Gastroesophageal sphincter (tissue), 4 donors: ENCODE data around the gene TYRO3. TPM values are rescaled to one million over a fixed set of nuclear protein-coding genes. Genes with fewer than 3 reads are reported as not detected.

Experiments used
- ATAC-seq: fragments of 150-250 bp; one replicate; pipeline ENCODE4 v1.9.1; 2016; ENCODE audit warnings: mild to moderate bottlenecking, moderate library complexity
- H3K27ac ChIP-seq, 4 donors: fragments of 200-600 bp; sonication (generic) in 3 of 4; 1 replicate in 3 of 4; 2 replicates in 1 of 4; pipeline ENCODE4 v1.5.1; 2016 to 2019
- H3K27me3 ChIP-seq: fragments of 200-600 bp; sonication (generic); one replicate; pipeline ENCODE4 v1.5.1; 2019
- H3K36me3 ChIP-seq, 2 donors: fragments of 200-600 bp; sonication (generic); one replicate each; pipeline ENCODE4 v1.5.1; 2019; ENCODE audit warnings: control low read depth in 1 of 2
- H3K4me1 ChIP-seq, 3 donors: fragments of 200-600 bp; sonication (generic); 1 replicate in 2 of 3; 2 replicates in 1 of 3; pipeline ENCODE4 v1.5.1; 2016 to 2019; ENCODE audit warnings: control low read depth in 2 of 3
- H3K4me3 ChIP-seq, 2 donors: fragments of 200-600 bp; sonication (generic); one replicate each; pipeline ENCODE4 v1.5.1; 2019; ENCODE audit warnings: mild to moderate bottlenecking in 1 of 2, moderate library complexity in 1 of 2
- H3K9me3 ChIP-seq, 3 donors: fragments of 200-600 bp; sonication (generic); one replicate each; pipeline ENCODE4 v1.5.1; 2017 to 2019; ENCODE audit warnings: control low read depth in 2 of 3
- EP300 ChIP-seq: sonication (generic); formaldehyde crosslinking; IDR thresholded peaks from one replicate; pipeline ENCODE4 v1.6.1; 2017; ENCODE audit warnings: antibody characterized with exemption, mild to moderate bottlenecking
- POLR2A ChIP-seq, 2 donors: fragments of 450-650 bp; IDR thresholded peaks; one replicate each; pipeline ENCODE4 v1.6.1; 2017; ENCODE audit warnings: antibody characterized with exemption in 2 of 2, mild to moderate bottlenecking in 2 of 2, moderate library complexity in 1 of 2
- POLR2AphosphoS5 ChIP-seq: sonication (generic); formaldehyde crosslinking; IDR thresholded peaks from one replicate; pipeline ENCODE4 v1.6.1; 2017; ENCODE audit warnings: antibody characterized with exemption
- WGBS, 2 donors: methylation state at CpG; one replicate each; pipeline ENCODE4 v1.1.5; 2018; ENCODE audit warnings: low coverage in 1 of 2; 5-methylcytosine and 5-hydroxymethylcytosine counted together
- total RNA-seq, 4 donors: library from RNA; depleted of rRNA; stranded (reverse); fragments of >200 nt; gene quantifications; one replicate each; pipeline ENCODE4 v1.1.0, GENCODE V29; 2016
- TF ChIP-seq, protein P1 (sequence below), 4 experiments: fragments of 200-600 bp in 2 of 4; fragments of 450-650 bp in 2 of 4; sonication (generic) in 1 of 4; IDR thresholded peaks; one replicate each; pipeline ENCODE4 v1.5.1; 2017 to 2019; ENCODE audit warnings: antibody characterized with exemption in 4 of 4, mild to moderate bottlenecking in 2 of 4, moderate library complexity in 2 of 4

Gene TYRO3
- total RNA-seq, 4 donors from 2014 or later, result 3.1 to 9.5 (median 8.4) TPM

DNA sequence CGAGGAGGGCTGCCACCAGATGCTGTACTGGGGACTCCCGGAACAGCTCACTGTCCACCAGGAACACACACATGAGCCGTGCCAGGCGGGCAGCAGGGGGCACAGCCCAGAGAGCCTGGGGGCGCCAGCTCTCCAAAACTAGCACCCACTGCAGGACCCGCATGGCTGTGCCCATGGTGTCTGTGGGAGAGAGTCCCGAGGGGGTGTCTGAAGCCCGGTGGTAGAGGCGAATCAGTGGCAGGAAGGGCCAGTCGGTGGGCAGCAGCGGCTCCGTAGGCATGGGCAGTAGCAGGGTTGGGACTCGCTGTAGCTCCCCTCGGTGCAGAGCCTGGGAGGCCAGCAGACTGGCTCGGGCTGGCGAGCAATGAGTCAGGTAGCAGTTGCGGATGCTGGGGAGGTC, 38.4 kb upstream of the TYRO3 start:
- no peaks in the 10 kb centered on the region for H3K4me1 ChIP-seq
- no peak overlapping the region for H3K27ac ChIP-seq
- no peak for TF ChIP-seq POLR2A (IDR thresholded peaks at IDR 0.05)
- H3K4me3 ChIP-seq, result no peak overlapping the region
- WGBS, 2 donors, result 100% methylated on average over 1 of the region's 17 CpGs; no CpG with 5 or more reads in 1 of the 2 donors
- no peaks in the 10 kb centered on the region for H3K27me3 ChIP-seq
- no peak for ATAC-seq
- H3K9me3 ChIP-seq, result no peaks in the 10 kb centered on the region
- H3K36me3 ChIP-seq, result peaks cover 0 to 75% of the 10 kb centered on the region in 2 donors

DNA sequence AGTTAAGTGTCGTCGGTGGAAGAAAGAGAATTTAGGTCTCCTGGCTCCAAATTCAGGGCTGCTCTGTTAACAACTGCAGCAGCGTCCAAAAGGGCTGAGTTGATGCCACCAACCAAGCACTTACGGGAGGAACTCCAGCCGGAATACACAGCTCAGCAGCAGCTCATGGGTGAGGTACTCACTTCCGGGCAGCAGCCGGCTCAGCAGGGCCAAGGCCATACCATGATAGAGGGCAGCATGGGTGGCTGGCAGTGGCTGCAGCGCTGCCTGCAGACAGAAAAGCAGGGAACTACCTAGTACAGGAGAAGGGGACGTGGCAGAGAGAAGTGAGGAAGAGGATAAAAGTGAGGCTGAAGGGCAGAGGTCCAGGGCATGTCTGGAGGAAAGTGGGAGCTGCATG, 37.4 kb upstream of the TYRO3 start:
- H3K27ac ChIP-seq, result no peak overlapping the region
- WGBS, 2 donors, result 72% methylated on average over 4 of the region's 9 CpGs; no CpG with 5 or more reads in 1 of the 2 donors
- no peaks in the 10 kb centered on the region for H3K27me3 ChIP-seq
- TF ChIP-seq POLR2A (IDR thresholded peaks at IDR 0.05), result no peak
- H3K36me3 ChIP-seq, result peaks cover 0 to 85% of the 10 kb centered on the region in 2 donors
- no peaks in the 10 kb centered on the region for H3K9me3 ChIP-seq
- no peak overlapping the region for H3K4me3 ChIP-seq
- H3K4me1 ChIP-seq, result no peaks in the 10 kb centered on the region
- no peak for ATAC-seq

DNA sequence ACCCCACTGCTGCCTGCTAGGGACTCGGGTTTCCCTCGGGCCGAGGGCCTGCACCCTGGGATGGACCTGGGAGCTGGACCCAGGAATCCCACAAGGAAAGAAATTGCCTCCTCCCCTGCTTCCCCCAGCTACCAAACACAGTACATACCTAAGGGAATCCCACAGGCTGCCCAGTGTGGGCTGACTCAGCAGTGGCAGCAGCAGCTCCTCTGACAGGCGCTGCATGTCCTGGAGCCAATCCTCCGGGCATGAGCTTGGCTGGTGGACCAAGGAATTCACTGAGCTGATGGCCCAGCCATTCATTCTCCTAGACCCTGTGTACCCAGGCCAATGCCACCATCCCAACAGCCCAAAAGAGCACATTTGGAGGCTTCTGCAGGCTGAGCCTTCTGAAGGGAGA, 35.9 kb upstream of the TYRO3 start:
- no CpG with 5 or more reads among the region's 5 CpGs for WGBS, 2 donors
- Histone ChIP-seq H3K4me1 (no peaks in the 10 kb centered on the region), H3K27ac (no peak overlapping the region), H3K4me3 (no peak overlapping the region), H3K27me3 (no peaks in the 10 kb centered on the region), H3K9me3 (no peaks in the 10 kb centered on the region), H3K36me3 (peaks cover 0 to 87% of the 10 kb centered on the region in 2 donors)
- ATAC-seq, result no peak
- TF ChIP-seq POLR2AphosphoS5 (no peak), POLR2A (IDR thresholded peaks at IDR 0.05) (no peak), EP300 (no peak)
- TF ChIP-seq, protein P1, sequence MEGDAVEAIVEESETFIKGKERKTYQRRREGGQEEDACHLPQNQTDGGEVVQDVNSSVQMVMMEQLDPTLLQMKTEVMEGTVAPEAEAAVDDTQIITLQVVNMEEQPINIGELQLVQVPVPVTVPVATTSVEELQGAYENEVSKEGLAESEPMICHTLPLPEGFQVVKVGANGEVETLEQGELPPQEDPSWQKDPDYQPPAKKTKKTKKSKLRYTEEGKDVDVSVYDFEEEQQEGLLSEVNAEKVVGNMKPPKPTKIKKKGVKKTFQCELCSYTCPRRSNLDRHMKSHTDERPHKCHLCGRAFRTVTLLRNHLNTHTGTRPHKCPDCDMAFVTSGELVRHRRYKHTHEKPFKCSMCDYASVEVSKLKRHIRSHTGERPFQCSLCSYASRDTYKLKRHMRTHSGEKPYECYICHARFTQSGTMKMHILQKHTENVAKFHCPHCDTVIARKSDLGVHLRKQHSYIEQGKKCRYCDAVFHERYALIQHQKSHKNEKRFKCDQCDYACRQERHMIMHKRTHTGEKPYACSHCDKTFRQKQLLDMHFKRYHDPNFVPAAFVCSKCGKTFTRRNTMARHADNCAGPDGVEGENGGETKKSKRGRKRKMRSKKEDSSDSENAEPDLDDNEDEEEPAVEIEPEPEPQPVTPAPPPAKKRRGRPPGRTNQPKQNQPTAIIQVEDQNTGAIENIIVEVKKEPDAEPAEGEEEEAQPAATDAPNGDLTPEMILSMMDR (IDR thresholded peaks at IDR 0.05), result no peak

DNA sequence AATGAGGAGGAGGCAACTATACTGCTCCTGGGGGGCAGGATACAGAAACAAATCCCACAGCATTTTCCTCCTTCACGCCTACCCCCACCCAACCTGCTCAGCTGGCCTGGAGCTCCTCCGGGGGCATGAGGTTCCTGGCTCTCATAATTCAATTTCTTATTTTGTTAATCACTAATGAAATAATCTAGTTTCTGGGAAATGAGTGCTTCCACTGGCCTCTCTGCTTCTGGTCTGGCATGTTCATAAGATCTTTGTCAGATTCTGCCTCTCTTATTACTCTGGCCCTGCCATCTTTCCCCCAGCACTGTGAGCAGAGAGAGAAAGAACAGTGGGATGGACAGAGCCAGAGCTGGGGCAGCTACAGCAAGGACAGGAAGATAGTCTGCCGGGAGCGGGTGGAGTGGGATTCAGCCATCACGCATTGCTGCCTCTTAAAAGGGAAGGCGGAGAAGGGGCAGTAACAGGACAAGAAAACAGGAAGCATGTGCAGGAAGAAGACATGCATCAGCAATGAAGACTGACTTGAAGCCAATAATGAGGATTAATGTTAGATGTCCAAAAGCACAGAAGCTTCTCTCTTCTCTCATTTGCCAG, 28.6 kb upstream of the TYRO3 start:
- Histone ChIP-seq H3K4me1 (no peaks in the 10 kb centered on the region), H3K27ac (no peak overlapping the region), H3K27me3 (no peaks in the 10 kb centered on the region), H3K4me3 (no peak overlapping the region), H3K36me3 (peaks cover 3 to 100% of the 10 kb centered on the region in 2 donors), H3K9me3 (no peaks in the 10 kb centered on the region)
- TF ChIP-seq, protein P1 (IDR thresholded peaks at IDR 0.05), result no peak
- TF ChIP-seq POLR2A (IDR thresholded peaks at IDR 0.05) (no peak), EP300 (no peak), POLR2AphosphoS5 (no peak)
- no peak for ATAC-seq
- WGBS, 2 donors, result 80 to 85% methylated on average over 4 to 5 of the region's 6 CpGs

DNA sequence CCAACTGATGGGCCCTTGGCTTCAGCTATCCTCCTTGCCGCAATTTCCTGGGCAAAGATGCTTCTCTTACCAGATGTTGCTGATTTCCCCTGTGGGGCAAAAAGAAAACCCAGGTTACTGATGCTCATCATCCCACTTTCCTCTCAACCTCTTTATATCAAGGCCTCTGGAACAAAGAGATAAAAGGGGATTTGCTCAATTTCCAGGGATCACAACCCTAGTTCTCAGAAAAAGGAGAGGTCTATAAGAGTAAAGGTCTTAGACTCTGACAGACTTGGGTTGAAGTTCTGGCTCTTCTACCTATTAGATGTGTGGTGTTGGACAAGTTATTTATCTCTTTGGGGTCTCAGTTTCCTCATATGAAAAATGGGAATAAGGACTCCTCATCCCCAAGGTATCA, 23.5 kb upstream of the TYRO3 start:
- no peak for ATAC-seq
- H3K9me3 ChIP-seq, result no peaks in the 10 kb centered on the region
- no peak overlapping the region for H3K27ac ChIP-seq
- peaks cover 0 to 68% of the 10 kb centered on the region in 2 donors for H3K36me3 ChIP-seq
- no CpG with 5 or more reads among the region's 1 CpG for WGBS, 2 donors
- TF ChIP-seq, protein P1 (IDR thresholded peaks at IDR 0.05), result no peak
- TF ChIP-seq EP300 (no peak), POLR2AphosphoS5 (no peak), POLR2A (IDR thresholded peaks at IDR 0.05) (no peak)
- no peaks in the 10 kb centered on the region for H3K4me1 ChIP-seq
- H3K27me3 ChIP-seq, result no peaks in the 10 kb centered on the region
- H3K4me3 ChIP-seq, result no peak overlapping the region

DNA sequence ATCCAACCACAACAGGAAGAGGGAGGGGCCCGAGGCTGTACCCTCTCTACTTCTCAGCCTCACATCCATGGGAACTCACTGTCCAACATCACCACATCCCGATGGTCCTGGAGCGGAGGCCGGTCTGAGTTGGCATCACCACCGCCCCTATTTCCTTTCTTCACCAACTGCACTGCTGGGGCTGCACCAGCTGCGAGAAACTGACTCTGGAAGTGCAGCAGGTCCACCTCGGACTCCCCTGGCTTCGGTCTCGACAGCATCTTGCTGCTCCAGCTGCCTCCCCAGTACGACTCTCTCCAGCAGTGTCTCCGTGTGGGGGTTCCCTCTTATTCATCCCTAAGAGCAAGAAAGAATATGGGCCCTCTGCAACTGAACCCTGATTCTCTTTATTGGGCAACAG, 22.1 kb upstream of the TYRO3 start:
- WGBS, 2 donors, result 85 to 92% methylated on average over 2 to 4 of the region's 11 CpGs
- no peaks in the 10 kb centered on the region for H3K27me3 ChIP-seq
- no peaks in the 10 kb centered on the region for H3K4me1 ChIP-seq
- H3K36me3 ChIP-seq, result peaks cover 0 to 54% of the 10 kb centered on the region in 2 donors
- H3K27ac ChIP-seq, result no peak overlapping the region
- no peaks in the 10 kb centered on the region for H3K9me3 ChIP-seq
- no peak overlapping the region for H3K4me3 ChIP-seq
- TF ChIP-seq, protein P1 (IDR thresholded peaks at IDR 0.05), result no peak
- TF ChIP-seq POLR2AphosphoS5, result no peak
- no peak for TF ChIP-seq POLR2A (IDR thresholded peaks at IDR 0.05)
- no peak for TF ChIP-seq EP300
- no peak for ATAC-seq
